Astrocyte (in vitro differentiated cells and primary cell): Measurements from ENCODE around the gene UBAP1.
"Not testable (repeated sequence)": the region's sequence is repeated elsewhere in the genome, so short reads cannot be mapped to it uniquely, and the experiment has no call there.

Source experiments
- EZH2 ChIP-seq: IDR thresholded peaks from 2 replicates; pipeline ENCODE4 v1.6.1; 2012; ENCODE audit warnings: mild to moderate bottlenecking, low read length, inconsistent platforms; ENCODE audit not compliant: insufficient read depth
- TF ChIP-seq, protein P1 (sequence below): IDR thresholded peaks from 2 replicates; pipeline ENCODE4 v1.5.1; 2011; ENCODE audit warnings: low read depth, mild to moderate bottlenecking, inconsistent platforms, low read length, moderate library complexity; ENCODE audit not compliant: insufficient read depth

DNA sequence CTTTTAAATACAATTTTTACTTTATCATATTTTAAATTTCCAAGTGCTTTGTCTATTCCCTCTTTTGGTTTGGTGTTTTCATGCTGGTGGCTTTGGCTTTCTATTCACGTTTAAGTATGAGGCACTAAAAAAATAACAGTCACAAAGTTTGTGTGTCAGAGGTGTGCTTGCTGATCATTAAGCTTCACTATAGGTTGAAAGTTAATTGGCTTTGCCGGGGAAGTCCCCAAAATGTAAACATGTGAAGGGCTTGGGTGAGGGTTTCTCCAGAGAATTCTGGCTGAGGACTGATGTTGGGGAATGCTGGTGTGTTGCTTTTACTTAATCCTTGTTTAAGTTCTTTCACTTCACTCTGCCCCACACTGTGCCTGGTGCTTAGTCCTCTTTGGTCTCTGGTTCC is 66.4 kb downstream of the UBAP1 start:
- TF ChIP-seq, protein P1, sequence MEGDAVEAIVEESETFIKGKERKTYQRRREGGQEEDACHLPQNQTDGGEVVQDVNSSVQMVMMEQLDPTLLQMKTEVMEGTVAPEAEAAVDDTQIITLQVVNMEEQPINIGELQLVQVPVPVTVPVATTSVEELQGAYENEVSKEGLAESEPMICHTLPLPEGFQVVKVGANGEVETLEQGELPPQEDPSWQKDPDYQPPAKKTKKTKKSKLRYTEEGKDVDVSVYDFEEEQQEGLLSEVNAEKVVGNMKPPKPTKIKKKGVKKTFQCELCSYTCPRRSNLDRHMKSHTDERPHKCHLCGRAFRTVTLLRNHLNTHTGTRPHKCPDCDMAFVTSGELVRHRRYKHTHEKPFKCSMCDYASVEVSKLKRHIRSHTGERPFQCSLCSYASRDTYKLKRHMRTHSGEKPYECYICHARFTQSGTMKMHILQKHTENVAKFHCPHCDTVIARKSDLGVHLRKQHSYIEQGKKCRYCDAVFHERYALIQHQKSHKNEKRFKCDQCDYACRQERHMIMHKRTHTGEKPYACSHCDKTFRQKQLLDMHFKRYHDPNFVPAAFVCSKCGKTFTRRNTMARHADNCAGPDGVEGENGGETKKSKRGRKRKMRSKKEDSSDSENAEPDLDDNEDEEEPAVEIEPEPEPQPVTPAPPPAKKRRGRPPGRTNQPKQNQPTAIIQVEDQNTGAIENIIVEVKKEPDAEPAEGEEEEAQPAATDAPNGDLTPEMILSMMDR: not testable (repeated sequence)
- TF ChIP-seq EZH2: not testable (repeated sequence)
